ENCODE data around the gene KRT37. TPM values are rescaled to one million over a fixed set of nuclear protein-coding genes. Genes with fewer than 3 reads are reported as not detected.
"Not testable (repeated sequence)": the region's sequence is repeated elsewhere in the genome, so short reads cannot be mapped to it uniquely, and the experiment has no call there.

KRT37 gene
- total RNA-seq, 1 donor from 2014 or later = not detected

GRCh38 chr17:41439375-41439774 lies 15.0 kb upstream of the KRT37 start:
- Mint-ChIP-seq H3K4me3 (no peak overlapping the region), H3K27ac (ENCODE audit: unreplicated experiment) (no peak overlapping the region), H3K4me1 (peaks cover 10% of the 10 kb centered on the region), H3K27me3 (ENCODE audit: low read depth) (no peaks in the 10 kb centered on the region), H3K9me3 (peaks cover under 1% of the 10 kb centered on the region), H3K36me3 (ENCODE audit: low read depth) (no peaks in the 10 kb centered on the region)
- no peak for DNase-seq (ENCODE audit: low read depth, low spot score)
- TF ChIP-seq CTCF (conservative IDR thresholded peaks at IDR 0.05) = no peak

- no peak for TF ChIP-seq CTCF (conservative IDR thresholded peaks at IDR 0.05)
- Mint-ChIP-seq H3K4me1 (peaks cover 19% of the 10 kb centered on the region), H3K36me3 (ENCODE audit: low read depth) (no peaks in the 10 kb centered on the region), H3K9me3 (no peaks in the 10 kb centered on the region), H3K27me3 (ENCODE audit: low read depth) (no peaks in the 10 kb centered on the region), H3K27ac (ENCODE audit: unreplicated experiment) (no peak overlapping the region), H3K4me3 (no peak overlapping the region)
- DNase-seq (ENCODE audit: low read depth, low spot score) = no peak
These were observed 13.4 kb upstream of the KRT37 start for GRCh38 chr17:41437769-41438168.

- TF ChIP-seq CTCF (conservative IDR thresholded peaks at IDR 0.05) = no peak
- no peaks in the 10 kb centered on the region for H3K9me3 Mint-ChIP-seq
- peaks cover 14% of the 10 kb centered on the region for H3K4me1 Mint-ChIP-seq
- H3K27ac Mint-ChIP-seq (ENCODE audit: unreplicated experiment) = peak overlapping the region; percentile 62
- no peak for DNase-seq (ENCODE audit: low read depth, low spot score)
- no peaks in the 10 kb centered on the region for H3K27me3 Mint-ChIP-seq (ENCODE audit: low read depth)
- no peak overlapping the region for H3K4me3 Mint-ChIP-seq
- no peaks in the 10 kb centered on the region for H3K36me3 Mint-ChIP-seq (ENCODE audit: low read depth)
These were observed 12.9 kb upstream of the KRT37 start for GRCh38 chr17:41437254-41437653.

GRCh38 chr17:41434415-41434814 lies 10.0 kb upstream of the KRT37 start:
- H3K4me3 Mint-ChIP-seq = no peak overlapping the region
- H3K9me3 Mint-ChIP-seq = no peaks in the 10 kb centered on the region
- DNase-seq (ENCODE audit: low read depth, low spot score) = no peak
- no peaks in the 10 kb centered on the region for H3K36me3 Mint-ChIP-seq (ENCODE audit: low read depth)
- no peaks in the 10 kb centered on the region for H3K27me3 Mint-ChIP-seq (ENCODE audit: low read depth)
- peak overlapping the region; percentile 66 for H3K27ac Mint-ChIP-seq (ENCODE audit: unreplicated experiment)
- no peak for TF ChIP-seq CTCF (conservative IDR thresholded peaks at IDR 0.05)
- H3K4me1 Mint-ChIP-seq = peaks cover 21% of the 10 kb centered on the region

GRCh38 chr17:41434005-41434404 lies 9.6 kb upstream of the KRT37 start:
- Mint-ChIP-seq H3K4me3 (no peak overlapping the region), H3K27me3 (ENCODE audit: low read depth) (no peaks in the 10 kb centered on the region), H3K4me1 (peaks cover 23% of the 10 kb centered on the region), H3K9me3 (no peaks in the 10 kb centered on the region), H3K36me3 (ENCODE audit: low read depth) (no peaks in the 10 kb centered on the region), H3K27ac (ENCODE audit: unreplicated experiment) (no peak overlapping the region)
- TF ChIP-seq CTCF (conservative IDR thresholded peaks at IDR 0.05) = no peak
- DNase-seq (ENCODE audit: low read depth, low spot score) = no peak

GRCh38 chr17:41433586-41433985 lies 9.2 kb upstream of the KRT37 start:
- H3K4me3 Mint-ChIP-seq = no peak overlapping the region
- no peaks in the 10 kb centered on the region for H3K27me3 Mint-ChIP-seq (ENCODE audit: low read depth)
- no peaks in the 10 kb centered on the region for H3K36me3 Mint-ChIP-seq (ENCODE audit: low read depth)
- DNase-seq (ENCODE audit: low read depth, low spot score) = no peak
- no peak for TF ChIP-seq CTCF (conservative IDR thresholded peaks at IDR 0.05)
- no peaks in the 10 kb centered on the region for H3K9me3 Mint-ChIP-seq
- H3K4me1 Mint-ChIP-seq = peaks cover 27% of the 10 kb centered on the region
- H3K27ac Mint-ChIP-seq (ENCODE audit: unreplicated experiment) = no peak overlapping the region

- not testable (repeated sequence) for H3K27me3 Mint-ChIP-seq (ENCODE audit: low read depth); DNase-seq (ENCODE audit: low read depth, low spot score); H3K4me3 Mint-ChIP-seq; H3K36me3 Mint-ChIP-seq (ENCODE audit: low read depth); H3K9me3 Mint-ChIP-seq
- Mint-ChIP-seq H3K27ac (ENCODE audit: unreplicated experiment) (peak overlapping the region; percentile 36), H3K4me1 (peaks cover 46% of the 10 kb centered on the region)
These were observed 6.0 kb upstream of the KRT37 start for GRCh38 chr17:41430376-41430775.

All from neural crest cell (in vitro differentiated cells).